Left ventricle myocardium inferior (tissue), 1 donor: ENCODE measurements around the gene LGALS1. TPM values are rescaled to one million over a fixed set of nuclear protein-coding genes. Genes with fewer than 3 reads are reported as not detected.
"Not testable (repeated sequence)": the region's sequence is repeated elsewhere in the genome, so short reads cannot be mapped to it uniquely, and the experiment has no call there.

ENCODE experiments used
- DNase-seq: peaks from one replicate; pipeline ENCODE4 v3.0.0-alpha.2; 2020
- H3K27ac ChIP-seq: fragments of 200-600 bp; replicated peaks from 2 replicates; pipeline ENCODE4 v1.8.0; 2021
- H3K27me3 ChIP-seq: fragments of 200-600 bp; 2 replicates; pipeline ENCODE4 v1.8.0; 2021; ENCODE audit warnings: low read depth
- H3K36me3 ChIP-seq: fragments of 200-600 bp; 2 replicates; pipeline ENCODE4 v1.8.0; 2021
- H3K4me1 ChIP-seq: fragments of 200-600 bp; 2 replicates; pipeline ENCODE4 v1.8.0; 2021
- H3K4me3 ChIP-seq: fragments of 200-600 bp; 2 replicates; pipeline ENCODE4 v1.8.0; 2021; ENCODE audit warnings: mild to moderate bottlenecking, moderate library complexity
- H3K9me3 ChIP-seq: fragments of 200-600 bp; replicated peaks from 2 replicates; pipeline ENCODE4 v1.8.0; 2021
- intact Hi-C: fragments of 100-400 bp; cut with micrococcal nuclease; formaldehyde crosslinking; loops from one replicate; pipeline ENCODE4 v1.11.0; 2022
- total RNA-seq: library from RNA; stranded (reverse); fragmentation: NEBNext Ultra II Directional; extraction: Animal tissue kit (Norgen Biotek cat#: 25700); gene quantifications from one replicate; pipeline ENCODE4 v1.2.1, GENCODE V29; 2021
- TF ChIP-seq, protein P1 (sequence below): fragments of 200-600 bp; IDR thresholded peaks from 2 replicates; pipeline ENCODE4 v1.8.0; 2021; ENCODE audit warnings: antibody characterized with exemption, mild to moderate bottlenecking, borderline replicate concordance
- donor health status: DM: no; HTN: yes; CAD: no; lungs with severe emphysema.

LGALS1 gene
- total RNA-seq, 1 donor from 2014 or later = 843 TPM

DNA sequence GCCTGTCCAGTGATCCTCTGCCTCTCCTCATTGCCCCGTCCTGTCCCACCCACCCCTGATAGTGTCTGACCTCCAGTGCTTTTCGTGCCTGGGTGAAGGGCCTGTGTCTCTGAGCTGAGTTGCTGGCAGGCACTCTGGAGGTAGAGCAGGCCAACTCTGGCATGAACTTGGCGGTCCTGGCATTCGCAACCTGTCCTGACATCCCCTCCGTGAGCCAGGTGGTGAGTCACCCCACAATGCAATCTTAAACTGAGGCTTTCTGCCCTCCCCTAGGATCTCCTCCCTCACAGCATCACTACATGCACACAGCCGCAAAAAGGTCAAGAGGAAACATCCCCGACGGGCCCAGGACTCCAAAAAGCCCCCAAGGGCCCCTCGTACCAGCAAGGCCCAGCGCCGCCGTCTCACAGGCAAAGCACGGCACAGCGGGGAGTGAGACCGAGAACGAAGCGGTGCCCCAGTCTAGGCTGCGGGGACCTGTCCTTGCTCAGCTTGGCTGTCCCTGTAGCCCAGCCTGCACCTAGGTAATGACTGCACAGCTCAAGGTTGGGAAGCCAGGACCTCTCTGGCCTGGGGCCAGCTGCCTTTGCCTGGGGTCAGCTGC, 15.6 kb downstream of the LGALS1 start:
- Histone ChIP-seq H3K4me3 (no peak overlapping the region), H3K27me3 (no peaks in the 10 kb centered on the region), H3K27ac (no peak overlapping the region), H3K9me3 (no peaks in the 10 kb centered on the region), H3K36me3 (peaks cover 67% of the 10 kb centered on the region), H3K4me1 (peaks cover 30% of the 10 kb centered on the region)
- DNase-seq = no peak
- TF ChIP-seq, protein P1, sequence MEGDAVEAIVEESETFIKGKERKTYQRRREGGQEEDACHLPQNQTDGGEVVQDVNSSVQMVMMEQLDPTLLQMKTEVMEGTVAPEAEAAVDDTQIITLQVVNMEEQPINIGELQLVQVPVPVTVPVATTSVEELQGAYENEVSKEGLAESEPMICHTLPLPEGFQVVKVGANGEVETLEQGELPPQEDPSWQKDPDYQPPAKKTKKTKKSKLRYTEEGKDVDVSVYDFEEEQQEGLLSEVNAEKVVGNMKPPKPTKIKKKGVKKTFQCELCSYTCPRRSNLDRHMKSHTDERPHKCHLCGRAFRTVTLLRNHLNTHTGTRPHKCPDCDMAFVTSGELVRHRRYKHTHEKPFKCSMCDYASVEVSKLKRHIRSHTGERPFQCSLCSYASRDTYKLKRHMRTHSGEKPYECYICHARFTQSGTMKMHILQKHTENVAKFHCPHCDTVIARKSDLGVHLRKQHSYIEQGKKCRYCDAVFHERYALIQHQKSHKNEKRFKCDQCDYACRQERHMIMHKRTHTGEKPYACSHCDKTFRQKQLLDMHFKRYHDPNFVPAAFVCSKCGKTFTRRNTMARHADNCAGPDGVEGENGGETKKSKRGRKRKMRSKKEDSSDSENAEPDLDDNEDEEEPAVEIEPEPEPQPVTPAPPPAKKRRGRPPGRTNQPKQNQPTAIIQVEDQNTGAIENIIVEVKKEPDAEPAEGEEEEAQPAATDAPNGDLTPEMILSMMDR = no peak
- intact Hi-C loops = no loop called here

DNA sequence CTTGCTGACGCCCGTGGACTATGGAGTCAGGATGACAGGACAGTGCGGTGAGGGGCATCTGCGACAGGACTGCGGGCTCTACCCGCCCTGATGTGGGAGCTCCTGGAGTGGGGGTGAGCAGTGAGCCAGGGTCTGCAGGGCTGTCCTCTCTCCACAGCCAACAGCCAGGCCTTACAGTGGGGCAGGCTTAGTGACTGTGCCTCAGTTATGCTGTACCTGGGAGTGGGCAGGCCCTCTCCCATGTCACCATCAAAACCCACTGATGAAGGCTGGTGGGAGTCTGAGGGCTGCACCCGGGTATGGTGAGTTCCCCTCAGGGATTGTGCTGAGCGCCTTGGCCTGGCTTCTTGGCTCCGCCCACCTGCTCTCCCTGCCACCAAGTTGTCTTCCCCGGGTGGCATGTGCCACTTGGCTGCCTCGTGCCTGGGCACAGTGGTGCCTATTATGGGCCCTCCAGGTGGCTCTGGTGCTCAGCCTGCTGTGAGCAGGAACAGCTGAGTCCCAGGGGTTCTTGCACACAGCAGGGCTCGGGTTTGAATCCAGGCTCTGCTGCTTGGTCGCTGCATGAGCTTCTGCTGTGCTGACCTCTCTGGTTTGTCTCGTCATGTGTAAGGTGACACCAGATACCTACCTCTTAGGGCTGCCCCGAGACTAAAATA, 17.3 kb downstream of the LGALS1 start:
- no peak for DNase-seq
- Histone ChIP-seq H3K36me3 (peaks cover 67% of the 10 kb centered on the region), H3K27ac (no peak overlapping the region), H3K4me3 (no peak overlapping the region), H3K9me3 (no peaks in the 10 kb centered on the region), H3K4me1 (peaks cover 27% of the 10 kb centered on the region), H3K27me3 (no peaks in the 10 kb centered on the region)
- intact Hi-C loops = no loop called here
- TF ChIP-seq, protein P1 = no peak

DNA sequence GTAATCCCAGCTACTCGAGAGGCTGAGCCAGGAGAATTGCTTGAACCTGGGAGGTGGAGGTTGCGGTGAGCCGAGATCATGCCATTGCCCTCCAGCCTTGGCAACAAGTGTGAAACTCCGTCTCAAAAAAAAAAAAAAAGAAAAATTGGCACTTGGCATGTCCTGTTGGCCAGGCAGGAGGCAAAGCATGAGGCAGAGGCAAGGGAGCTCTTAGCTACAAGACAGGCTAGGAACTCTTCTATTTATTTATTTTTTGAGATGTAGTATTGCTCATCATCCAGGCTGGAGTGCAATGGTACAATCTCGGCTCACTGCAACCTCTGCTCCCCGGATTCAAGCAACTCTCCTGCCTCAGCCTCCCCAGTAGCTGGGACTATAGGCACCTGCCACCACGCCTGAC, 18.7 kb downstream of the LGALS1 start:
- Histone ChIP-seq H3K36me3 (peaks cover 55% of the 10 kb centered on the region), H3K4me1 (peaks cover 18% of the 10 kb centered on the region)
- intact Hi-C loops, H3K4me3 ChIP-seq, H3K27ac ChIP-seq, H3K27me3 ChIP-seq, H3K9me3 ChIP-seq, DNase-seq: not testable (repeated sequence)

DNA sequence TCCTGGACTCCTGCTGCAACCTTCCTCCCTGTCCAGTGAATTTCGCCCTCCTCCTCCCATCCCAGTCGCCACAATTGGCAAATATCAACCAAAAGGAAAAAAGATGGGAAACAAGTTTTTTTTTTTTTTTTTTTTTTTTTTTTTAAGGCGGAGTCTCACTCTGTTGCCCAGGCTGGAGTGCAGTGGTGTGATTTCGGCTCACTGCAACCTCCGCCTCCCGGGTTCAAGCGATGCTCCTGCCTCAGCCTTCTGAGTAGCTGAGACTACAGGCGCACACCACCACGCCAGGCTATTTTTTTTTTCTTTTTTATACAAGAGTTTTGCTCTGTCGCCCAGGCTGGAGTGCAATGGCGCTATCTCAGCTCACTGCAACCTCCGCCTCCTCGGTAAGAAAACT, 20.8 kb downstream of the LGALS1 start:
- H3K4me1 ChIP-seq = peaks cover 18% of the 10 kb centered on the region
- H3K4me3 ChIP-seq = peak overlapping the region; percentile 53
- peaks cover 34% of the 10 kb centered on the region for H3K36me3 ChIP-seq
- intact Hi-C loops, H3K27me3 ChIP-seq, DNase-seq, H3K9me3 ChIP-seq: not testable (repeated sequence)
- peak overlapping the region; percentile 48 for H3K27ac ChIP-seq

DNA sequence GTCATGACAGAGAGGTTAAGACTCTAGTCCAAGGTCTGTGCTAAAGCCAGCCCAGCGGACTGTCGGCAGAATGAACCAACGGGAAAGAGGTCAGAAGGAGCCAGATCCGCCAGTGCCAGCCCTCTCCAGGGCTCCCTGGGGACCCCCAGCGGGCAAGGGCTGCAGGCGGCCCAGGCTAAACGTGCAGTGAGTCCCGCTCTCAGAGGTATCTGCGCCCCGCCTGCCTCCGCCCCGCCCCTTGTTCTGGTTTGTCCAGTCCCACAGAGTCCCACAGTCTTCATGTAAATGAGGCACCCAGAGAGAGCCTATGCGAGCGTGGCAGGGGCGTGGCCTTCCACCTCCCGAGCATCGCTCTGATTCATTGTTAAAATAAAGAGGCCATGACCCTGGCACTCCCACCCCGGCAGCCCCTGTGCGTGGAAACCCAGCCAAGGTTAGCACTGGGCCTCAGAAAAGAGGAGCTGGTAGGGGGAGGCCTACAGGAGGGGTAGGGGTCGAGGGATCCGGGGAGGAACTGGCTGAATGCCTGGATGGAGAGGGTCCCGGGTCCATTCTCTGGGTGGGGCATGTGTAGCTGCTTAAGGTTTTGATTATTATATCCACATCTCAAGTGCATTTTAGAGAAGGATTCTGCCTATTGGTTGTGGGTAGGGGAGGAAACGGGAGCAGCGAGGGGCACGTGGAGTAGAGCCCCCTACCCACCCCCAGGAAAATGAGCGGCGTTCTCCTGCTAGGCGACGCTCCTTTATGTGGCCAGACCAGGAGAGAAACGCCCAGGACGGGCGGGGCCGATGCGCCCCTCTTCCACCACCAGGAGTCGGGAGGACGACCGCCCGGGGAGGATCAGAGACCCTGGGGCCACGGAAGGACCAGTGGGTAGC, 21.5 kb downstream of the LGALS1 start, which contains the start of gene TRIOBP:
Gene TRIOBP (plus strand): TSS at position 392 of the 881 bp plus-strand sequence. CDS start 4,318 bp downstream, outside the sequence.
- peak; percentile 96 for DNase-seq
- H3K27ac ChIP-seq = peak within 1 kb of the TSS; percentile 48
- no peaks in the 10 kb centered on the region for H3K9me3 ChIP-seq
- TF ChIP-seq, protein P1 = peak; percentile 58
- peak within 1 kb of the TSS; percentile 53 for H3K4me3 ChIP-seq
- intact Hi-C loops = no loop called here
- peaks cover 18% of the 10 kb centered on the region for H3K4me1 ChIP-seq
- peaks cover 27% of the 10 kb centered on the region for H3K36me3 ChIP-seq
- H3K27me3 ChIP-seq = no peaks in the 10 kb centered on the region

DNA sequence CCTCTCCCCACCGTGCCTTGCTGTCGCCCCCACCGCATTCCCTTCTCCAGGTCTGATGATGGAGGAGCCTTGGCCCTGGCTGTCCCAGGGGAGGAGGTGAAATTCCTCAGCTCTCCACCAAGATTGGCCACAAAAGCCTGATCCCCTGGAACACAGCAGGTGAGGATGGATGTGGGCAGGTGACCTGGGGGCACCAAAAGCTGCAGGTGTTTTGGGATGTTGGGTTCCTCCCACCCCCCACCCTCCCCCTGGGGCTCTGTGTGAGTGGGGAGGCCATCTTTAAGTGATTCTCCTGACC, 22.1 kb downstream of the LGALS1 start:
- Histone ChIP-seq H3K4me3 (no peak overlapping the region), H3K9me3 (no peaks in the 10 kb centered on the region), H3K4me1 (peaks cover 18% of the 10 kb centered on the region), H3K27me3 (no peaks in the 10 kb centered on the region), H3K27ac (no peak overlapping the region), H3K36me3 (peaks cover 21% of the 10 kb centered on the region)
- intact Hi-C loops = no loop called here
- DNase-seq = no peak
- TF ChIP-seq, protein P1 = no peak
